ENCODE results near the gene LMF1. TPM values are rescaled to one million over a fixed set of nuclear protein-coding genes. Genes with fewer than 3 reads are reported as not detected.

Gene LMF1
- total RNA-seq, 1 donor from 2014 or later, result 26.9 TPM

- H3K27ac ChIP-seq, result peak overlapping the region; percentile 1 to 56
- intact Hi-C loops (cut with DNase I), result loop anchor here (2.0 kb wide), 1 partner anchor 15 kb away; no protein-coding TSS in a partner anchor
- peaks cover 0 to 3% of the 10 kb centered on the region in 2 donors for H3K4me1 ChIP-seq
- H3K9me3 ChIP-seq, result peaks cover 12 to 16% of the 10 kb centered on the region in 2 donors
- H3K27me3 ChIP-seq, result no peaks in the 10 kb centered on the region
- H3K4me3 ChIP-seq, result peak overlapping the region in 1 of 2 donors; percentile 29
- TF ChIP-seq CTCF (IDR thresholded peaks at IDR 0.05), result no peak
- H3K36me3 ChIP-seq, result no peaks in the 10 kb centered on the region
- DNase-seq (ENCODE audit: low spot score in 2 of 2), result no peak
Observed at GRCh38 chr16:997440-998051, 26.8 kb upstream of the LMF1 start.

GRCh38 chr16:996681-997080, 25.9 kb upstream of the LMF1 start:
- intact Hi-C loops (cut with DNase I), result no loop called here
- Histone ChIP-seq H3K4me1 (peaks cover 0 to 3% of the 10 kb centered on the region in 2 donors), H3K4me3 (no peak overlapping the region), H3K9me3 (peaks cover 12 to 16% of the 10 kb centered on the region in 2 donors), H3K27me3 (no peaks in the 10 kb centered on the region), H3K36me3 (no peaks in the 10 kb centered on the region), H3K27ac (peak overlapping the region in 1 of 2 donors; percentile 1)
- TF ChIP-seq CTCF (IDR thresholded peaks at IDR 0.05), result no peak
- no peak for DNase-seq (ENCODE audit: low spot score in 2 of 2)

GRCh38 chr16:995783-996182, 25.0 kb upstream of the LMF1 start:
- Histone ChIP-seq H3K4me3 (no peak overlapping the region), H3K27me3 (no peaks in the 10 kb centered on the region), H3K4me1 (peaks cover 0 to 3% of the 10 kb centered on the region in 2 donors), H3K36me3 (no peaks in the 10 kb centered on the region), H3K9me3 (peaks cover 12 to 16% of the 10 kb centered on the region in 2 donors), H3K27ac (no peak overlapping the region)
- intact Hi-C loops (cut with DNase I), result no loop called here
- no peak for TF ChIP-seq CTCF (IDR thresholded peaks at IDR 0.05)
- DNase-seq (ENCODE audit: low spot score in 2 of 2), result no peak

- no peak for DNase-seq (ENCODE audit: low spot score in 2 of 2)
- peaks cover 12 to 16% of the 10 kb centered on the region in 2 donors for H3K9me3 ChIP-seq
- no peaks in the 10 kb centered on the region for H3K27me3 ChIP-seq
- TF ChIP-seq CTCF (IDR thresholded peaks at IDR 0.05), result no peak
- peaks cover 0 to 3% of the 10 kb centered on the region in 2 donors for H3K4me1 ChIP-seq
- H3K27ac ChIP-seq, result no peak overlapping the region
- no peak overlapping the region for H3K4me3 ChIP-seq
- intact Hi-C loops (cut with DNase I), result no loop called here
- H3K36me3 ChIP-seq, result no peaks in the 10 kb centered on the region
Observed at GRCh38 chr16:995087-995486, 24.3 kb upstream of the LMF1 start.

- TF ChIP-seq CTCF (IDR thresholded peaks at IDR 0.05), result no peak
Observed at GRCh38 chr16:993731-994130, 22.9 kb upstream of the LMF1 start.

More at GRCh38 chr16:993731-994130, 22.9 kb upstream of the LMF1 start:
- no peaks in the 10 kb centered on the region for H3K36me3 ChIP-seq
- H3K27ac ChIP-seq, result no peak overlapping the region
- H3K4me1 ChIP-seq, result peaks cover 0 to 3% of the 10 kb centered on the region in 2 donors
- peaks cover 12 to 16% of the 10 kb centered on the region in 2 donors for H3K9me3 ChIP-seq
- H3K27me3 ChIP-seq, result no peaks in the 10 kb centered on the region
- DNase-seq (ENCODE audit: low spot score in 2 of 2), result no peak
- no peak overlapping the region for H3K4me3 ChIP-seq
- intact Hi-C loops (cut with DNase I), result no loop called here

Measured in ascending aorta (tissue), 2 donors.